Islet precursor cell (in vitro differentiated cells): ENCODE data around the gene ACSBG1.

Source experiments
- DNase-seq: peaks from one replicate; pipeline ENCODE4 v3.0.0-alpha.2; 2018

ACSBG1 gene

GRCh38 chr15:78216276-78217104 lies 17.9 kb downstream of the ACSBG1 start:
- DNase-seq = peak; percentile 46

GRCh38 chr15:78213956-78214355 lies 20.4 kb downstream of the ACSBG1 start:
- DNase-seq = no peak

GRCh38 chr15:78213425-78213750 lies 21.0 kb downstream of the ACSBG1 start:
- peak; percentile 42 for DNase-seq

GRCh38 chr15:78212546-78213424 lies 21.6 kb downstream of the ACSBG1 start:
- peak; percentile 96 for DNase-seq

GRCh38 chr15:78212008-78212407 lies 22.4 kb downstream of the ACSBG1 start:
- DNase-seq = peak; percentile 42

- DNase-seq = peak; percentile 50
Measured at GRCh38 chr15:78211189-78211921, 23.0 kb downstream of the ACSBG1 start.

- peak; percentile 50 for DNase-seq
Measured at GRCh38 chr15:78210349-78210717, 24.0 kb downstream of the ACSBG1 start.

GRCh38 chr15:78209646-78210348 lies 24.6 kb downstream of the ACSBG1 start:
- peak; percentile 51 for DNase-seq

- peak; percentile 55 for DNase-seq
Measured at GRCh38 chr15:78208887-78209645, 25.3 kb downstream of the ACSBG1 start.

GRCh38 chr15:78208341-78208844 lies 26.0 kb downstream of the ACSBG1 start:
- DNase-seq = no peak

GRCh38 chr15:78207641-78208340 lies 26.6 kb downstream of the ACSBG1 start:
- DNase-seq = no peak

- DNase-seq = no peak
Measured at GRCh38 chr15:78207110-78207458, 27.3 kb downstream of the ACSBG1 start.

- peak; percentile 76 for DNase-seq
Measured at GRCh38 chr15:78206326-78207109, 27.8 kb downstream of the ACSBG1 start.

GRCh38 chr15:78205856-78206255 lies 28.5 kb downstream of the ACSBG1 start:
- no peak for DNase-seq

- no peak for DNase-seq
Measured at GRCh38 chr15:78205337-78205736, 29.0 kb downstream of the ACSBG1 start.

- peak; percentile 75 for DNase-seq
Measured at GRCh38 chr15:78204351-78205309, 29.7 kb downstream of the ACSBG1 start.

GRCh38 chr15:78203346-78204225 lies 30.8 kb downstream of the ACSBG1 start:
- DNase-seq = peak; percentile 52
